Measurements from ENCODE around the gene KL. TPM values are rescaled to one million over a fixed set of nuclear protein-coding genes. Genes with fewer than 3 reads are reported as not detected.

KL gene
- polyA plus RNA-seq, 2 of the 4 experiments (the other 2 are of a cell fraction) = 0.01 TPM; not detected in 1

- no peak for TF ChIP-seq RFX5 (IDR thresholded peaks at IDR 0.05)
- no peak for TF ChIP-seq JUNB (IDR thresholded peaks at IDR 0.05)
These were observed 48.5 kb upstream of the KL start (continued) for GRCh38 chr13:32967584-32968182.

- no peak for ATAC-seq
These were observed 47.9 kb upstream of the KL start for GRCh38 chr13:32968316-32968715.

GRCh38 chr13:32968793-32969192, 47.4 kb upstream of the KL start:
- no peak overlapping the region for H3K4me3 ChIP-seq
- H3K4me2 ChIP-seq = no peak overlapping the region
- no peaks in the 10 kb centered on the region for H3K4me1 ChIP-seq
- DNase-seq (ENCODE audit: low read depth in 1 of 2, low spot score in 1 of 2) (no peak), FAIRE-seq (no peak), ATAC-seq (no peak)
- ChIA-PET POLR2A (no interaction called here), CTCF (interaction anchor here (1.4 kb wide), 1 partner anchor 9 kb away, joined by 7 read pairs; no protein-coding TSS in a partner anchor)
- no peak overlapping the region for H3K27ac ChIP-seq
- 46% methylated on average over 3 of the region's 3 CpGs for WGBS (ENCODE audit: missing lambda C conversion rate)
- no peaks in the 10 kb centered on the region for H3K9me3 ChIP-seq
- TF ChIP-seq ATOH8 (CRISPR knock-in tag; IDR thresholded peaks at IDR 0.05; ENCODE audit: low read depth) = no peak
- no peak for TF ChIP-seq POLR2AphosphoS2 (conservative IDR thresholded peaks at IDR 0.05; ENCODE audit: low read length)
- no peak for TF ChIP-seq CTCF (IDR thresholded peaks at IDR 0.05)
- TF ChIP-seq BCL3 (IDR thresholded peaks at IDR 0.05) = no peak
- TF ChIP-seq REST (IDR thresholded peaks at IDR 0.05) = no peak
- TF ChIP-seq CHD2 (IDR thresholded peaks at IDR 0.05; ENCODE audit: low read length, partially characterized antibody) = no peak
- TF ChIP-seq FOSB (CRISPR knock-in tag; IDR thresholded peaks at IDR 0.05) = no peak
- TF ChIP-seq RNF2 (IDR thresholded peaks at IDR 0.05; ENCODE audit: borderline replicate concordance, low read depth) = no peak
- no peak for TF ChIP-seq KDM1A (IDR thresholded peaks at IDR 0.05; ENCODE audit: low read depth)
- TF ChIP-seq ESRRA (IDR thresholded peaks at IDR 0.05; ENCODE audit: borderline replicate concordance, low read length) = no peak
- TF ChIP-seq ZNF302 (CRISPR knock-in tag; IDR thresholded peaks at IDR 0.05) = no peak
- no peak for TF ChIP-seq HOXA7 (CRISPR knock-in tag; IDR thresholded peaks at IDR 0.05)
- no peak for TF ChIP-seq HOXB13 (CRISPR knock-in tag; IDR thresholded peaks at IDR 0.05; ENCODE audit: low read depth)
- no peak for TF ChIP-seq ZSCAN20 (CRISPR knock-in tag; IDR thresholded peaks at IDR 0.05)
- no peak for TF ChIP-seq PBX3 (IDR thresholded peaks at IDR 0.05)

More at GRCh38 chr13:32968316-32968715, 47.9 kb upstream of the KL start:
- Histone ChIP-seq H3K4me1 (no peaks in the 10 kb centered on the region), H3K27ac (no peak overlapping the region), H3K4me3 (no peak overlapping the region), H3K9me3 (no peaks in the 10 kb centered on the region), H3K4me2 (no peak overlapping the region)
- FAIRE-seq (no peak), DNase-seq (ENCODE audit: low read depth in 1 of 2, low spot score in 1 of 2) (no peak)
- 52% methylated on average over 1 of the region's 1 CpG for WGBS (ENCODE audit: missing lambda C conversion rate)
- POLR2A ChIA-PET = no interaction called here
- no peak for TF ChIP-seq CBX2 (IDR thresholded peaks at IDR 0.05; ENCODE audit: borderline replicate concordance, low read depth)
- no peak for TF ChIP-seq NFE2L2 (conservative IDR thresholded peaks at IDR 0.05; ENCODE audit: low read length)
- no peak for TF ChIP-seq CEBPB (IDR thresholded peaks at IDR 0.05)
- TF ChIP-seq EHMT2 (IDR thresholded peaks at IDR 0.05; ENCODE audit: low read depth) = no peak
- TF ChIP-seq GATA3 (IDR thresholded peaks at IDR 0.05; ENCODE audit: borderline replicate concordance) = no peak
- no peak for TF ChIP-seq CTCF (IDR thresholded peaks at IDR 0.05)
- TF ChIP-seq RARB (CRISPR knock-in tag; IDR thresholded peaks at IDR 0.05) = no peak
- no peak for TF ChIP-seq CHD4 (IDR thresholded peaks at IDR 0.05; ENCODE audit: borderline replicate concordance)
- TF ChIP-seq HOXB13 (CRISPR knock-in tag; IDR thresholded peaks at IDR 0.05; ENCODE audit: low read depth) = no peak
- no peak for TF ChIP-seq KDM1A (IDR thresholded peaks at IDR 0.05; ENCODE audit: low read depth)
- CTCF ChIA-PET = no interaction called here

Data from A549 (cell line).